SK-N-SH (cell line): Measurements from ENCODE around the gene KDM4C. TPM values are rescaled to one million over a fixed set of nuclear protein-coding genes. Genes with fewer than 3 reads are reported as not detected.

Source experiments
- CTCF ChIA-PET: fragments of 300-600, 350-600 bp; formaldehyde crosslinking; extraction: SDS; loops from one replicate; lab custom pipeline; 2021; lab: Yijun Ruan, JAX
- POLR2A ChIA-PET: fragments of 350-600 bp; sonication (Branson Sonifier 250); formaldehyde crosslinking; extraction: SDS; loops from one replicate; lab custom pipeline; 2020; ENCODE audit warnings: antibody characterized with exemption, inconsistent platforms; lab: Yijun Ruan, JAX
- DNase-seq: peaks from one replicate; pipeline ENCODE4 v3.0.0; 2012
- H2AFZ ChIP-seq: fragments of 200-600 bp; sonication (generic); 2 replicates; pipeline ENCODE4 v1.8.1; 2016; ENCODE audit warnings: antibody characterized with exemption, mild to moderate bottlenecking, low read depth
- H3F3A ChIP-seq: fragments of 200-600 bp; sonication (generic); replicated peaks from 2 replicates; pipeline ENCODE3; 2016; ENCODE audit warnings: antibody characterized with exemption, mild to moderate bottlenecking; ENCODE audit not compliant: insufficient read depth
- H3K27ac ChIP-seq, 2 experiments: fragments of 200-500 bp in 1 of 2; fragments of 200-600 bp in 1 of 2; sonication (Bioruptor generic) in 1 of 2; sonication (generic), shearing (Covaris generic) in 1 of 2; 2 replicates each; pipeline versions ENCODE4 v1.5.1 to v1.6.1; 2014 to 2016; ENCODE audit warnings: low read depth in 2 of 2, inconsistent platforms in 1 of 2, low read length in 1 of 2, mild to moderate bottlenecking in 1 of 2, mixed read lengths in 1 of 2
- H3K27me3 ChIP-seq: fragments of 200-600 bp; sonication (generic), shearing (Covaris generic); 2 replicates; pipeline ENCODE4 v1.6.1; 2016; ENCODE audit warnings: mixed run types; ENCODE audit not compliant: insufficient read depth
- H3K36me3 ChIP-seq, 2 experiments: fragments of 200-500 bp in 1 of 2; fragments of 200-600 bp in 1 of 2; sonication (Bioruptor generic) in 1 of 2; sonication (generic) in 1 of 2; replicated peaks in 1 of 2; 2 replicates each; pipeline versions ENCODE3 to v1.5.1; 2014 to 2016; ENCODE audit warnings: low read length in 1 of 2, mild to moderate bottlenecking in 1 of 2; ENCODE audit not compliant: insufficient read depth in 2 of 2, control insufficient read depth in 1 of 2
- H3K4me1 ChIP-seq, 2 experiments: fragments of 200-500 bp in 1 of 2; fragments of 200-600 bp in 1 of 2; sonication (Bioruptor generic) in 1 of 2; sonication (generic), shearing (Covaris generic) in 1 of 2; 2 replicates each; pipeline versions ENCODE4 v1.5.1 to v1.6.1; 2014 to 2016; ENCODE audit warnings: low read depth in 1 of 2, low read length in 1 of 2, mixed run types in 1 of 2; ENCODE audit not compliant: insufficient read depth in 2 of 2, control insufficient read depth in 1 of 2
- H3K4me2 ChIP-seq: fragments of 200-600 bp; sonication (generic), shearing (Covaris generic); 2 replicates; pipeline ENCODE4 v1.6.1; 2017; ENCODE audit warnings: mixed run types
- H3K4me3 ChIP-seq, 2 experiments: fragments of 200-500 bp in 1 of 2; fragments of 200-600 bp in 1 of 2; sonication (Bioruptor generic) in 1 of 2; sonication (generic), shearing (Covaris generic) in 1 of 2; 2 replicates each; pipeline versions ENCODE4 v1.5.1 to v1.8.1; 2014 to 2016; ENCODE audit warnings: low read depth in 2 of 2, inconsistent platforms in 1 of 2, low read length in 1 of 2, mild to moderate bottlenecking in 1 of 2, mixed read lengths in 1 of 2, moderate library complexity in 1 of 2
- H3K79me2 ChIP-seq: fragments of 200-600 bp; sonication (generic); 2 replicates; pipeline ENCODE4 v1.8.1; 2017; ENCODE audit warnings: mild to moderate bottlenecking; ENCODE audit not compliant: insufficient read depth
- H3K9ac ChIP-seq: fragments of 200-600 bp; sonication (generic); 2 replicates; pipeline ENCODE4 v1.6.1; 2017; ENCODE audit warnings: mixed run types
- H3K9me2 ChIP-seq: fragments of 200-600 bp; sonication (generic); 2 replicates; pipeline ENCODE4 v1.6.1; 2017; ENCODE audit warnings: mixed run types
- H3K9me3 ChIP-seq: fragments of 200-600 bp; sonication (generic); 2 replicates; pipeline ENCODE4 v1.6.1; 2017; ENCODE audit warnings: mixed run types, mild to moderate bottlenecking, moderate library complexity
- H4K20me1 ChIP-seq: fragments of 200-600 bp; sonication (generic); 2 replicates; pipeline ENCODE4 v1.6.1; 2017; ENCODE audit warnings: mild to moderate bottlenecking, mixed run types; ENCODE audit not compliant: insufficient read depth
- FOXM1 ChIP-seq: IDR thresholded peaks from 2 replicates; pipeline ENCODE4 v1.4.0; 2012; ENCODE audit warnings: low read depth, mild to moderate bottlenecking
- GATA2 ChIP-seq: sonication (generic); formaldehyde crosslinking; IDR thresholded peaks from 2 replicates; pipeline ENCODE4 v1.5.0; 2020; ENCODE audit warnings: mild to moderate bottlenecking, missing genetic modification reagents
- IRF3 ChIP-seq: fragments of 150-350 bp; IDR thresholded peaks from 2 replicates; pipeline ENCODE4 v1.6.1; 2016; ENCODE audit warnings: mild to moderate bottlenecking, low read depth, low read length
- MXI1 ChIP-seq: IDR thresholded peaks from 2 replicates; pipeline ENCODE4 v1.6.1; 2012; ENCODE audit warnings: mild to moderate bottlenecking, low read depth, low read length, improper control_type of control experiment
- POLR2AphosphoS5 ChIP-seq: IDR thresholded peaks from 2 replicates; pipeline ENCODE4 v1.6.1; 2012; ENCODE audit warnings: low read depth, low read length
- RCOR1 ChIP-seq: fragments of 150-350 bp; IDR thresholded peaks from 2 replicates; pipeline ENCODE4 v1.6.1; 2017; ENCODE audit warnings: antibody characterized with exemption, low read length
- RFX5 ChIP-seq: IDR thresholded peaks from 2 replicates; pipeline ENCODE4 v1.6.1; 2012; ENCODE audit warnings: mild to moderate bottlenecking, improper control_type of control experiment, low read length
- SIN3A ChIP-seq: IDR thresholded peaks from 2 replicates; pipeline ENCODE4 v1.6.1; 2012; ENCODE audit warnings: low read depth, mild to moderate bottlenecking, low read length, moderate library complexity, borderline replicate concordance
- YY1 ChIP-seq: IDR thresholded peaks from 2 replicates; pipeline ENCODE4 v1.4.0; 2012; ENCODE audit warnings: low read depth, mild to moderate bottlenecking
- ZBTB33 ChIP-seq: IDR thresholded peaks from 2 replicates; pipeline ENCODE4 v1.4.0; 2012; ENCODE audit warnings: low read depth, borderline replicate concordance
- polyA plus RNA-seq, 3 experiments: library from polyadenylated mRNA; depleted of rRNA; stranded (reverse); fragments of >200 nt; gene quantifications; 2 replicates each; pipeline ENCODE4 v1.2.3, GENCODE V29; 2012
- TF ChIP-seq, protein P1 (sequence below): IDR thresholded peaks from 2 replicates; pipeline ENCODE4 v1.6.1; 2012; ENCODE audit warnings: mild to moderate bottlenecking, low read depth, low read length, moderate library complexity
- TF ChIP-seq, protein P2 (sequence below): fragments of 200-600 bp; sonication (generic); IDR thresholded peaks from 2 replicates; pipeline ENCODE4 v1.6.1; 2017; ENCODE audit warnings: antibody characterized with exemption, mild to moderate bottlenecking, moderate library complexity

Gene KDM4C
- polyA plus RNA-seq, 1 of the 3 experiments (the other 2 are of a cell fraction), result 9.4 TPM

DNA sequence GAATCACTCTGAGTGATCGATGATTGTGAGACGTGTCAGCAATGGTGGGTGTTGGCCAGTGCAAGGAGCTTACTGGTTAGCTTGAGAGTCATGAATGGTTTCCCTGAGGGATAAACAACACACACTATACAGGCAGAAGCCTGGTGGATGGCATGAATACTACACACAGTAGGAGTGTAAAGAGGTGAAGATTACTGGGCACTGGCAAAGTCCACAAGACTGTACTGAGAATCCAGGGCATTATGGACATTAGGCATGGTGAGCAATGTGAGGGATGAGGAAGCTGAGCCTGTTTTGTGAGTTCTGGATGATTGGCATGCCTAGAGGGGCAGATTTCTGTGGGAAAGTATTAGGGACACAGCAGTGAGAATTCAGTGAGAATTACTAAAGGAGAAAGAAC, 71.3 kb downstream of the KDM4C start (continued):
- TF ChIP-seq, protein P1, sequence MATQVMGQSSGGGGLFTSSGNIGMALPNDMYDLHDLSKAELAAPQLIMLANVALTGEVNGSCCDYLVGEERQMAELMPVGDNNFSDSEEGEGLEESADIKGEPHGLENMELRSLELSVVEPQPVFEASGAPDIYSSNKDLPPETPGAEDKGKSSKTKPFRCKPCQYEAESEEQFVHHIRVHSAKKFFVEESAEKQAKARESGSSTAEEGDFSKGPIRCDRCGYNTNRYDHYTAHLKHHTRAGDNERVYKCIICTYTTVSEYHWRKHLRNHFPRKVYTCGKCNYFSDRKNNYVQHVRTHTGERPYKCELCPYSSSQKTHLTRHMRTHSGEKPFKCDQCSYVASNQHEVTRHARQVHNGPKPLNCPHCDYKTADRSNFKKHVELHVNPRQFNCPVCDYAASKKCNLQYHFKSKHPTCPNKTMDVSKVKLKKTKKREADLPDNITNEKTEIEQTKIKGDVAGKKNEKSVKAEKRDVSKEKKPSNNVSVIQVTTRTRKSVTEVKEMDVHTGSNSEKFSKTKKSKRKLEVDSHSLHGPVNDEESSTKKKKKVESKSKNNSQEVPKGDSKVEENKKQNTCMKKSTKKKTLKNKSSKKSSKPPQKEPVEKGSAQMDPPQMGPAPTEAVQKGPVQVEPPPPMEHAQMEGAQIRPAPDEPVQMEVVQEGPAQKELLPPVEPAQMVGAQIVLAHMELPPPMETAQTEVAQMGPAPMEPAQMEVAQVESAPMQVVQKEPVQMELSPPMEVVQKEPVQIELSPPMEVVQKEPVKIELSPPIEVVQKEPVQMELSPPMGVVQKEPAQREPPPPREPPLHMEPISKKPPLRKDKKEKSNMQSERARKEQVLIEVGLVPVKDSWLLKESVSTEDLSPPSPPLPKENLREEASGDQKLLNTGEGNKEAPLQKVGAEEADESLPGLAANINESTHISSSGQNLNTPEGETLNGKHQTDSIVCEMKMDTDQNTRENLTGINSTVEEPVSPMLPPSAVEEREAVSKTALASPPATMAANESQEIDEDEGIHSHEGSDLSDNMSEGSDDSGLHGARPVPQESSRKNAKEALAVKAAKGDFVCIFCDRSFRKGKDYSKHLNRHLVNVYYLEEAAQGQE, result no peak
- no peak for TF ChIP-seq POLR2AphosphoS5
- no peak for TF ChIP-seq MXI1
- TF ChIP-seq, protein P2, sequence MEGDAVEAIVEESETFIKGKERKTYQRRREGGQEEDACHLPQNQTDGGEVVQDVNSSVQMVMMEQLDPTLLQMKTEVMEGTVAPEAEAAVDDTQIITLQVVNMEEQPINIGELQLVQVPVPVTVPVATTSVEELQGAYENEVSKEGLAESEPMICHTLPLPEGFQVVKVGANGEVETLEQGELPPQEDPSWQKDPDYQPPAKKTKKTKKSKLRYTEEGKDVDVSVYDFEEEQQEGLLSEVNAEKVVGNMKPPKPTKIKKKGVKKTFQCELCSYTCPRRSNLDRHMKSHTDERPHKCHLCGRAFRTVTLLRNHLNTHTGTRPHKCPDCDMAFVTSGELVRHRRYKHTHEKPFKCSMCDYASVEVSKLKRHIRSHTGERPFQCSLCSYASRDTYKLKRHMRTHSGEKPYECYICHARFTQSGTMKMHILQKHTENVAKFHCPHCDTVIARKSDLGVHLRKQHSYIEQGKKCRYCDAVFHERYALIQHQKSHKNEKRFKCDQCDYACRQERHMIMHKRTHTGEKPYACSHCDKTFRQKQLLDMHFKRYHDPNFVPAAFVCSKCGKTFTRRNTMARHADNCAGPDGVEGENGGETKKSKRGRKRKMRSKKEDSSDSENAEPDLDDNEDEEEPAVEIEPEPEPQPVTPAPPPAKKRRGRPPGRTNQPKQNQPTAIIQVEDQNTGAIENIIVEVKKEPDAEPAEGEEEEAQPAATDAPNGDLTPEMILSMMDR, result no peak
- no peak for TF ChIP-seq RFX5
- no peak for TF ChIP-seq YY1
- no peak for TF ChIP-seq RCOR1
- TF ChIP-seq SIN3A, result no peak
- TF ChIP-seq FOXM1, result no peak
- TF ChIP-seq IRF3, result no peak

- Histone ChIP-seq H3K4me3 (no peak overlapping the region), H3K9me3 (no peaks in the 10 kb centered on the region), H3F3A (no peaks in the 10 kb centered on the region), H3K27me3 (no peaks in the 10 kb centered on the region), H4K20me1 (no peaks in the 10 kb centered on the region), H2AFZ (no peak overlapping the region), H3K4me2 (no peak overlapping the region), H3K36me3 (no peaks in the 10 kb centered on the region), H3K9ac (no peak overlapping the region), H3K27ac (peak overlapping the region in 1 of 2 experiments; percentile 11; a peak in 1 of 4 replicates), H3K9me2 (no peaks in the 10 kb centered on the region), H3K4me1 (peaks cover 0 to 9% of the 10 kb centered on the region in 2 experiments; a peak in 2 of 4 replicates), H3K79me2 (no peaks in the 10 kb centered on the region)
- DNase-seq, result peak; percentile 30
- TF ChIP-seq RCOR1 (no peak), YY1 (no peak), ZBTB33 (no peak), GATA2 (CRISPR knock-in tag) (0 out of 2 replicates have a peak, but pooled peaks have one; percentile 25)
- ChIA-PET POLR2A (no interaction called here), CTCF (interaction anchor here (0.8 to 2.8 kb wide), 4 partner anchors 10 to 223 kb away, joined by 3 to 11 read pairs (median 4); no protein-coding TSS in a partner anchor)
Observed at GRCh38 chr9:6829536-6829935, 71.8 kb downstream of the KDM4C start.
